H1 (cell line): ENCODE data around the gene ZNF350.

Experiments used
- CTCF ChIP-seq, 3 experiments: IDR thresholded peaks; 1 replicate in 2 of 3; 2 replicates in 1 of 3; pipeline versions ENCODE4 v1.5.1 to v1.6.1; 2011; ENCODE audit warnings: low read length in 3 of 3, mild to moderate bottlenecking in 3 of 3, inconsistent platforms in 2 of 3, low read depth in 1 of 3, moderate library complexity in 1 of 3; ENCODE audit not compliant: insufficient read depth in 1 of 3; ENCODE audit errors: control extremely low read depth in 1 of 3
- EGR1 ChIP-seq: IDR thresholded peaks from 2 replicates; pipeline ENCODE4 v1.6.1; 2011; ENCODE audit warnings: low read depth, low read length, borderline replicate concordance
- EZH2 ChIP-seq: fragments of 200-600 bp; sonication (generic); IDR thresholded peaks from 2 replicates; pipeline ENCODE4 v1.7.1; 2012; ENCODE audit warnings: low read depth, mild to moderate bottlenecking, moderate library complexity, low read length, inconsistent platforms; ENCODE audit not compliant: severe bottlenecking
- JUND ChIP-seq: IDR thresholded peaks from 2 replicates; pipeline ENCODE4 v1.6.1; 2011; ENCODE audit warnings: mild to moderate bottlenecking, improper control_type of control experiment, low read length
- POLR2A ChIP-seq, 2 experiments: IDR thresholded peaks; 1 replicate in 1 of 2; 2 replicates in 1 of 2; pipeline ENCODE4 v1.6.1; 2011; ENCODE audit warnings: low read depth in 2 of 2, low read length in 2 of 2, mild to moderate bottlenecking in 2 of 2; ENCODE audit errors: control extremely low read depth in 1 of 2
- SP2 ChIP-seq: IDR thresholded peaks from 2 replicates; pipeline ENCODE4 v1.6.1; 2012; ENCODE audit warnings: mild to moderate bottlenecking, low read length, inconsistent platforms
- SP4 ChIP-seq: IDR thresholded peaks from 2 replicates; pipeline ENCODE4 v1.6.1; 2012; ENCODE audit warnings: low read length, inconsistent platforms
- TAF7 ChIP-seq: optimal IDR thresholded peaks from 2 replicates; pipeline ENCODE3; 2011; ENCODE audit warnings: low read depth, mild to moderate bottlenecking, inconsistent platforms, low read length, moderate library complexity, borderline replicate concordance

DNA sequence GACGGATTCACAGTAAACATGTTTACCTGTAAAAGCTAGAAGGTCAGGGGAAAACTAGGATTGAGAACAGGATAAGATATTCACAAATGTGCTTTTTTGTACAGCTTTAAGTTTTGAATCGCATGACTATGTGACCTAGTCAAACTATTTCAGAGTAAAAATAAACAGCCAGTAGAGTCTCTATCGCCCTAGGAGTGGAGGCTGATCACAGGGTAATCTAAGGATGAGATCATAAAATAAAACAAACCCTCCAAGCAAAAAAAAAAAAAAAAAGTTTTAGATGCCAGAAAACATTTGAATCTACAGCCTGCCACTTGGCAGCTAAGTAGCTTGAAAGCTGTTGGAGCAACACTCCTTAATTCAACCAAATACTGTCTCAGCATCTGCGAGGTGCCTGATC, 26.8 kb downstream of the ZNF350 start:
- TF ChIP-seq SP2 (no peak), POLR2A (IDR thresholded peaks at IDR 0.05; ENCODE audit: control extremely low read depth in 1 of 2, low read depth in 2 of 2, low read length in 2 of 2) (no peak), CTCF (IDR thresholded peaks at IDR 0.05; ENCODE audit: control extremely low read depth in 1 of 3, insufficient read depth in 1 of 3, low read depth in 1 of 3, low read length in 3 of 3) (no peak), EZH2 (no peak), TAF7 (no peak), EGR1 (no peak), SP4 (no peak), JUND (no peak)
